Astrocyte of the cerebellum (primary cell): Measurements from ENCODE around the gene R3HCC1L.

Experiments
- DNase-seq: peaks from one replicate; pipeline ENCODE4 v3.0.0-alpha.2; 2011; ENCODE audit warnings: low read depth
- H3K4me3 ChIP-seq: 2 replicates; pipeline ENCODE4 v1.5.1; 2011; ENCODE audit warnings: mild to moderate bottlenecking, low read depth, low read length, moderate library complexity
- CTCF ChIP-seq: IDR thresholded peaks from 2 replicates; pipeline ENCODE4 v1.5.1; 2012; ENCODE audit warnings: low read length, low read depth, moderate library complexity, mild to moderate bottlenecking; ENCODE audit errors: missing control alignments
- in situ Hi-C: cut with HindIII; loops from 2 replicates; pipeline ENCODE4 v1.10.0; 2017; ENCODE audit warnings: low sequenced_read_pairs

Gene R3HCC1L

GRCh38 chr10:98106531-98106930 lies 27.9 kb upstream of the R3HCC1L start:
- in situ Hi-C loops = no loop called here
- TF ChIP-seq CTCF = no peak
- H3K4me3 ChIP-seq = no peak overlapping the region
- no peak for DNase-seq

GRCh38 chr10:98107644-98108430 lies 26.6 kb upstream of the R3HCC1L start:
- TF ChIP-seq CTCF = no peak
- in situ Hi-C loops = no loop called here
- H3K4me3 ChIP-seq = no peak overlapping the region
- DNase-seq = no peak

GRCh38 chr10:98110356-98110755 lies 24.1 kb upstream of the R3HCC1L start:
- in situ Hi-C loops = no loop called here
- no peak for TF ChIP-seq CTCF
- H3K4me3 ChIP-seq = no peak overlapping the region
- no peak for DNase-seq

- no peak overlapping the region for H3K4me3 ChIP-seq
- no peak for TF ChIP-seq CTCF
- in situ Hi-C loops = no loop called here
- DNase-seq = no peak
These were observed 19.2 kb upstream of the R3HCC1L start for GRCh38 chr10:98115031-98115787.

GRCh38 chr10:98119891-98120290 lies 14.6 kb upstream of the R3HCC1L start:
- DNase-seq = no peak
- in situ Hi-C loops = no loop called here
- TF ChIP-seq CTCF = no peak
- H3K4me3 ChIP-seq = no peak overlapping the region

GRCh38 chr10:98125940-98126631 lies 8.4 kb upstream of the R3HCC1L start:
- in situ Hi-C loops = no loop called here
- DNase-seq = no peak
- no peak for TF ChIP-seq CTCF
- no peak overlapping the region for H3K4me3 ChIP-seq
